Measurements from ENCODE around the gene SMIM31.

GRCh38 chr4:164819366-164819765 lies 65.4 kb downstream of the SMIM31 start:
- no peak for TF ChIP-seq POLR2A (IDR thresholded peaks at IDR 0.05)
- no peak for TF ChIP-seq CTCF (IDR thresholded peaks at IDR 0.05)
